ENCODE results near the gene FRMD4A. TPM values are rescaled to one million over a fixed set of nuclear protein-coding genes. Genes with fewer than 3 reads are reported as not detected.

Gene FRMD4A
- total RNA-seq, 6 donors from 2014 or later: 22.3 to 114 (median 52.3) TPM

GRCh38 chr10:13705526-13706174 is 625.1 kb downstream of the FRMD4A start:
- Histone ChIP-seq H3K36me3 (peaks cover 0 to 5% (median 2%) of the 10 kb centered on the region in 4 donors), H3K4me3 (peak overlapping the region in 3 of 4 donors; percentile 45 to 56 (median 51)), H3K27me3 (no peaks in the 10 kb centered on the region), H3K4me1 (peaks cover 22 to 46% (median 29%) of the 10 kb centered on the region in 4 donors), H3K9me3 (no peaks in the 10 kb centered on the region), H3K27ac (peak overlapping the region in 3 of 4 donors; percentile 38 to 64 (median 58))
- ATAC-seq (ENCODE audit: low FRiP score in 2 of 2) (no peak), DNase-seq (no peak)
- WGBS, 2 donors: 54 to 73% methylated on average over 7 to 10 of the region's 10 CpGs
- TF ChIP-seq POLR2A (IDR thresholded peaks at IDR 0.05) (no peak), CTCF (IDR thresholded peaks at IDR 0.05) (no peak), EP300 (IDR thresholded peaks at IDR 0.05) (no peak), POLR2AphosphoS5 (IDR thresholded peaks at IDR 0.05) (no peak)

GRCh38 chr10:13704964-13705363 is 625.8 kb downstream of the FRMD4A start:
- DNase-seq: no peak
- Histone ChIP-seq H3K27ac (peak overlapping the region in 3 of 4 donors; percentile 5 to 24 (median 6)), H3K36me3 (peaks cover 0 to 9% (median 3%) of the 10 kb centered on the region in 4 donors), H3K4me3 (peak overlapping the region in 3 of 4 donors; percentile 45 to 56 (median 51)), H3K4me1 (peaks cover 22 to 46% (median 29%) of the 10 kb centered on the region in 4 donors), H3K9me3 (no peaks in the 10 kb centered on the region), H3K27me3 (no peaks in the 10 kb centered on the region)
- TF ChIP-seq POLR2A (IDR thresholded peaks at IDR 0.05) (no peak), POLR2AphosphoS5 (IDR thresholded peaks at IDR 0.05) (no peak), CTCF (IDR thresholded peaks at IDR 0.05) (no peak), EP300 (IDR thresholded peaks at IDR 0.05) (no peak)
- ATAC-seq (ENCODE audit: low FRiP score in 2 of 2): no peak
- WGBS, 2 donors: 34 to 47% methylated on average over 11 of the region's 11 CpGs

- 72% methylated on average over 8 of the region's 8 CpGs for WGBS, 2 donors
- Histone ChIP-seq H3K9me3 (no peaks in the 10 kb centered on the region), H3K36me3 (peaks cover 0 to 17% (median 3%) of the 10 kb centered on the region in 4 donors), H3K4me3 (peak overlapping the region in 1 of 4 donors; percentile 56), H3K4me1 (peaks cover 22 to 45% (median 29%) of the 10 kb centered on the region in 4 donors), H3K27ac (peak overlapping the region in 2 of 4 donors; percentile 5 to 24), H3K27me3 (no peaks in the 10 kb centered on the region)
- ATAC-seq (ENCODE audit: low FRiP score in 2 of 2) (no peak), DNase-seq (no peak)
- no peak for TF ChIP-seq CTCF (IDR thresholded peaks at IDR 0.05)
- no peak for TF ChIP-seq POLR2A (IDR thresholded peaks at IDR 0.05)
- TF ChIP-seq EP300 (IDR thresholded peaks at IDR 0.05): no peak
- no peak for TF ChIP-seq POLR2AphosphoS5 (IDR thresholded peaks at IDR 0.05)
Measured at GRCh38 chr10:13703997-13704536, 626.7 kb downstream of the FRMD4A start.

GRCh38 chr10:13703101-13703818 is 627.5 kb downstream of the FRMD4A start:
- WGBS, 2 donors: 69 to 90% methylated on average over 15 of the region's 15 CpGs
- ATAC-seq (ENCODE audit: low FRiP score in 2 of 2): no peak
- no peak for DNase-seq
- TF ChIP-seq CTCF (IDR thresholded peaks at IDR 0.05) (no peak), EP300 (IDR thresholded peaks at IDR 0.05) (no peak), POLR2AphosphoS5 (IDR thresholded peaks at IDR 0.05) (no peak), POLR2A (IDR thresholded peaks at IDR 0.05) (no peak)
- H3K4me1 ChIP-seq: peaks cover 16 to 37% (median 27%) of the 10 kb centered on the region in 4 donors
- H3K4me3 ChIP-seq: peak overlapping the region in 1 of 4 donors; percentile 56
- H3K36me3 ChIP-seq: peaks cover 0 to 17% (median 3%) of the 10 kb centered on the region in 4 donors
- no peaks in the 10 kb centered on the region for H3K27me3 ChIP-seq
- H3K27ac ChIP-seq: no peak overlapping the region
- H3K9me3 ChIP-seq: no peaks in the 10 kb centered on the region

All from upper lobe of left lung (tissue), 6 donors.